ENCODE results near the gene SLC39A5. TPM values are rescaled to one million over a fixed set of nuclear protein-coding genes. Genes with fewer than 3 reads are reported as not detected.

The SLC39A5 gene
- total and polyA plus RNA-seq, 7 donors = 30.0 to 74.0 (median 31.2) TPM; not detected in 4

- Histone ChIP-seq H3K36me3 (peaks cover 0 to 18% (median 0%) of the 10 kb centered on the region in 4 donors), H3K4me3 (peak overlapping the region in 3 of 4 donors; percentile 8 to 65 (median 62)), H3K27ac (peak overlapping the region; percentile 98 to 99 (median 98)), H3K9me3 (no peaks in the 10 kb centered on the region), H3K27me3 (no peaks in the 10 kb centered on the region), H3K4me1 (peaks cover 0 to 52% (median 50%) of the 10 kb centered on the region in 4 donors)
- no peak for DNase-seq
- no peak for TF ChIP-seq POLR2A (IDR thresholded peaks at IDR 0.05)
- no peak for TF ChIP-seq EP300 (IDR thresholded peaks at IDR 0.05)
- TF ChIP-seq POLR2AphosphoS5 (IDR thresholded peaks at IDR 0.05) = no peak
- no peak for TF ChIP-seq CTCF (IDR thresholded peaks at IDR 0.05)
- WGBS, 2 donors = 10 to 20% methylated on average over 15 of the region's 15 CpGs
- intact Hi-C loops (cut with DNase I) = loop anchor here (1.0 to 2.0 kb wide), 4 partner anchors 30 to 105 kb away; partner anchors contain the start of genes MYL6, SMARCC2 and ZC3H10
These were observed 6.2 kb upstream of the SLC39A5 start for GRCh38 chr12:56223571-56224101.

GRCh38 chr12:56224102-56224701 lies 5.6 kb upstream of the SLC39A5 start, which contains the start of gene NABP2:
TSS of gene NABP2 (plus strand) at chr12:56224342. CDS start at chr12:56224857, 515 bp downstream.
- Histone ChIP-seq H3K4me3 (peak within 1 kb of the TSS; percentile 42 to 65 (median 57)), H3K9me3 (no peaks in the 10 kb centered on the region), H3K27ac (peak within 1 kb of the TSS; percentile 98 to 99 (median 98)), H3K27me3 (no peaks in the 10 kb centered on the region), H3K4me1 (peaks cover 0 to 47% (median 45%) of the 10 kb centered on the region in 4 donors), H3K36me3 (peaks cover 0 to 22% (median 0%) of the 10 kb centered on the region in 4 donors)
- 0% methylated on average over 41 of the region's 41 CpGs for WGBS, 2 donors
- TF ChIP-seq CTCF (IDR thresholded peaks at IDR 0.05) (peak; percentile 84 to 94 (median 88)), POLR2A (IDR thresholded peaks at IDR 0.05) (peak in 1 of 2 donors; percentile 21), EP300 (IDR thresholded peaks at IDR 0.05) (no peak), POLR2AphosphoS5 (IDR thresholded peaks at IDR 0.05) (peak; percentile 23 to 82 (median 56))
- peak; percentile 99 for DNase-seq
- intact Hi-C loops (cut with DNase I) = loop anchor here (1.0 to 2.0 kb wide), 3 partner anchors 31 to 105 kb away; partner anchors contain the start of genes SMARCC2 and ZC3H10

GRCh38 chr12:56224954-56225353 lies 4.9 kb upstream of the SLC39A5 start:
- peak overlapping the region; percentile 42 to 65 (median 57) for H3K4me3 ChIP-seq
- H3K9me3 ChIP-seq = no peaks in the 10 kb centered on the region
- peak overlapping the region; percentile 98 to 99 (median 98) for H3K27ac ChIP-seq
- H3K4me1 ChIP-seq = peaks cover 0 to 39% (median 38%) of the 10 kb centered on the region in 4 donors
- TF ChIP-seq CTCF (IDR thresholded peaks at IDR 0.05) (no peak), EP300 (IDR thresholded peaks at IDR 0.05) (no peak), POLR2A (IDR thresholded peaks at IDR 0.05) (no peak), POLR2AphosphoS5 (IDR thresholded peaks at IDR 0.05) (no peak)
- H3K27me3 ChIP-seq = no peaks in the 10 kb centered on the region
- peaks cover 0 to 29% (median 0%) of the 10 kb centered on the region in 4 donors for H3K36me3 ChIP-seq
- intact Hi-C loops (cut with DNase I) = loop anchor here (1.0 to 2.0 kb wide), 3 partner anchors 32 to 106 kb away; partner anchors contain the start of genes SMARCC2 and ZC3H10
- WGBS, 2 donors = 38 to 73% methylated on average over 11 of the region's 11 CpGs
- DNase-seq = no peak

GRCh38 chr12:56229082-56229481 lies 769 bp upstream of the SLC39A5 start:
- intact Hi-C loops (cut with DNase I) = no loop called here
- DNase-seq = no peak
- WGBS, 2 donors = 89 to 93% methylated on average over 7 of the region's 7 CpGs

More at GRCh38 chr12:56229082-56229481, 769 bp upstream of the SLC39A5 start:
- H3K27me3 ChIP-seq = no peaks in the 10 kb centered on the region
- peaks cover 0 to 12% (median 9%) of the 10 kb centered on the region in 4 donors for H3K4me1 ChIP-seq
- no peak overlapping the region for H3K27ac ChIP-seq
- no peaks in the 10 kb centered on the region for H3K9me3 ChIP-seq
- no peak for TF ChIP-seq POLR2A (IDR thresholded peaks at IDR 0.05)
- no peak for TF ChIP-seq EP300 (IDR thresholded peaks at IDR 0.05)
- no peak for TF ChIP-seq POLR2AphosphoS5 (IDR thresholded peaks at IDR 0.05)
- TF ChIP-seq CTCF (IDR thresholded peaks at IDR 0.05) = no peak
- peaks cover 0 to 29% (median 0%) of the 10 kb centered on the region in 4 donors for H3K36me3 ChIP-seq
- no peak overlapping the region for H3K4me3 ChIP-seq
